Colonic mucosa (tissue), 4 donors: ENCODE results near the gene RNF8. TPM values are rescaled to one million over a fixed set of nuclear protein-coding genes. Genes with fewer than 3 reads are reported as not detected.

ENCODE experiments used
- DNase-seq: peaks from one replicate; pipeline ENCODE4 v3.0.0-alpha.2; 2020
- H3K27ac ChIP-seq: fragments of 200-600 bp; one replicate; pipeline ENCODE4 v1.8.0; 2021
- H3K27me3 ChIP-seq: fragments of 200-600 bp; one replicate; pipeline ENCODE4 v1.8.0; 2021
- H3K36me3 ChIP-seq: fragments of 200-600 bp; one replicate; pipeline ENCODE4 v1.8.0; 2021
- H3K4me1 ChIP-seq: fragments of 200-600 bp; one replicate; pipeline ENCODE4 v1.8.0; 2021; ENCODE audit warnings: mild to moderate bottlenecking
- H3K4me3 ChIP-seq: fragments of 200-600 bp; one replicate; pipeline ENCODE4 v1.8.0; 2021
- H3K9ac ChIP-seq, 2 donors: one replicate each; pipeline ENCODE4 v1.7.0; 2013; ENCODE audit warnings: control low read depth in 2 of 2, low read depth in 2 of 2, low read length in 2 of 2
- H3K9me3 ChIP-seq: fragments of 200-600 bp; one replicate; pipeline ENCODE4 v1.8.0; 2021
- intact Hi-C: fragments of 100-400 bp; cut with DNase I; formaldehyde crosslinking; loops from one replicate; pipeline ENCODE4 v1.14.1; 2022
- total RNA-seq, 2 donors: library from RNA; stranded (reverse); fragmentation: NEBNext Ultra II Directional in 1 of 2; extraction: Animal tissue kit (Norgen Biotek cat#: 25700) in 1 of 2; gene quantifications; one replicate each; pipeline ENCODE4 v1.2.1, GENCODE V29; 2021
- TF ChIP-seq, protein P1 (sequence below): fragments of 200-600 bp; IDR thresholded peaks from one replicate; pipeline ENCODE4 v1.8.0; 2022; ENCODE audit warnings: antibody characterized with exemption, mild to moderate bottlenecking
- donor health status: healthy.
- donor health status: DM: no; HTN: no; CAD: no.
- donor health status: DM: no; HTN: no; CAD: no.

The RNF8 gene
- total RNA-seq, 2 donors from 2014 or later: 12.2 to 17.3 TPM

DNA sequence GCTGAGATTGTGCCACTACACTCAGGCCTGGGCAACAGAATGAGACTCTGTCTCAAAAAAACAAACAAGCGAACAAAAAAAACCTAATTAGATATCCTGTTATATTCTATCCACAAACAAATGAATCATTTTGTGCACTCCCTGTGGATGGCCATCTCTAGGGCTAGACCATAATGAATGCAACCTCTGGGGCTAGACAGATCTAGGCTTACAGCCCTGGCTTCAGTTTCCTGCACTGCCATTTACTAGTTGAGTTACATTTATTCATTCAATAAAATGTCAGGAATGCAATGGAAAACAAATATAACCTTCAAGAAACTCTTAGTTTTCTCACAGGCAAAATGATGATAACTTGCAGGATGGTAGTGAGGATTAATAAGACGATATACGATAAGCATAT, 6.6 kb upstream of the RNF8 start:
- no peak overlapping the region for H3K4me3 ChIP-seq

DNA sequence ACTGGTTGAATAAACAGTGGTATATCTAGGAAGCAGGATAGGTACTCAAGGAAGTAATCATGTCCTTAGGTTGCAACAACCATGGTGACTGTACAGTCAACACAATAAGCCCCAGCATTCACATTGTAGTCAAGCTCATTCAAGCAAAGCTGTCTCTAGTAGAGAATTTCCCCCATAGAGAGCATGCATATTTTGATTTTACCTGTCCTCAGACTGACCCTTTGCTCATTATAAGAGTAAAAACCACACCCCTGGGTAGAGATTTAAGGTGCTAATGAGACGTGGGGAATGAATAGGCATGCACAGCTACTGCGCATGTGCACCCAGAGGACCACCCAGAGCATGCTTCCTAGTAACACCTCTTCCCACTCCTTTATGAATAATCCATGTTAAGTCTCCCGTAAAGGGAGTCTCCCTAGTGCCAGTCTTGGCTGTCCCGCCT, 6.1 kb upstream of the RNF8 start:
- Histone ChIP-seq H3K27ac (no peak overlapping the region), H3K9ac (no peak overlapping the region), H3K27me3 (no peaks in the 10 kb centered on the region), H3K4me1 (no peaks in the 10 kb centered on the region), H3K36me3 (no peaks in the 10 kb centered on the region), H3K4me3 (no peak overlapping the region), H3K9me3 (no peaks in the 10 kb centered on the region)
- DNase-seq: no peak
- TF ChIP-seq, protein P1, sequence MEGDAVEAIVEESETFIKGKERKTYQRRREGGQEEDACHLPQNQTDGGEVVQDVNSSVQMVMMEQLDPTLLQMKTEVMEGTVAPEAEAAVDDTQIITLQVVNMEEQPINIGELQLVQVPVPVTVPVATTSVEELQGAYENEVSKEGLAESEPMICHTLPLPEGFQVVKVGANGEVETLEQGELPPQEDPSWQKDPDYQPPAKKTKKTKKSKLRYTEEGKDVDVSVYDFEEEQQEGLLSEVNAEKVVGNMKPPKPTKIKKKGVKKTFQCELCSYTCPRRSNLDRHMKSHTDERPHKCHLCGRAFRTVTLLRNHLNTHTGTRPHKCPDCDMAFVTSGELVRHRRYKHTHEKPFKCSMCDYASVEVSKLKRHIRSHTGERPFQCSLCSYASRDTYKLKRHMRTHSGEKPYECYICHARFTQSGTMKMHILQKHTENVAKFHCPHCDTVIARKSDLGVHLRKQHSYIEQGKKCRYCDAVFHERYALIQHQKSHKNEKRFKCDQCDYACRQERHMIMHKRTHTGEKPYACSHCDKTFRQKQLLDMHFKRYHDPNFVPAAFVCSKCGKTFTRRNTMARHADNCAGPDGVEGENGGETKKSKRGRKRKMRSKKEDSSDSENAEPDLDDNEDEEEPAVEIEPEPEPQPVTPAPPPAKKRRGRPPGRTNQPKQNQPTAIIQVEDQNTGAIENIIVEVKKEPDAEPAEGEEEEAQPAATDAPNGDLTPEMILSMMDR: no peak
- intact Hi-C loops: no loop called here

More for the DNA sequence above, 6.6 kb upstream of the RNF8 start:
- H3K9ac ChIP-seq: no peak overlapping the region
- no peak overlapping the region for H3K27ac ChIP-seq
- no peaks in the 10 kb centered on the region for H3K4me1 ChIP-seq
- TF ChIP-seq, protein P1: no peak
- intact Hi-C loops: no loop called here
- no peak for DNase-seq
- no peaks in the 10 kb centered on the region for H3K36me3 ChIP-seq
- H3K9me3 ChIP-seq: no peaks in the 10 kb centered on the region
- no peaks in the 10 kb centered on the region for H3K27me3 ChIP-seq

DNA sequence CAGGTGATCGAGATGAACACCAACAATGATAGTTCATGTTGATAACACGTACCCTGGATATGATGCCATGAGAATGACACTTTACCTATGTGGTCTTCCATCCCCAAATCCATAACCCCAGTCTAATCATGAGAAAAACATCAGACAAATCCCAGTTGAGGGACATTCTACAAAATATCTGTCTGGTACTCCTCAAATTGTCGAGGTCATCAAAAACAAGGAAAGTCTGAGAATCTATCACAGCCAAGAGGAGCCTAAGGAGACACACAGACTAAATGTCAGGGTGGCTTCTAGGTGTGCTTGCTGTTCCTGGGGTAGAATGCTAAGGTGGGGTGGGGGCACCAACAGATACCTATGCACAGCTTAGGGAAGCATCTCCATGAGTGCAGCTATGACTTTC, 2.8 kb upstream of the RNF8 start:
- Histone ChIP-seq H3K4me1 (peaks cover 10% of the 10 kb centered on the region), H3K27me3 (no peaks in the 10 kb centered on the region), H3K36me3 (no peaks in the 10 kb centered on the region), H3K9me3 (no peaks in the 10 kb centered on the region), H3K4me3 (no peak overlapping the region), H3K9ac (no peak overlapping the region), H3K27ac (no peak overlapping the region)
- TF ChIP-seq, protein P1: no peak
- intact Hi-C loops: no loop called here
- no peak for DNase-seq

DNA sequence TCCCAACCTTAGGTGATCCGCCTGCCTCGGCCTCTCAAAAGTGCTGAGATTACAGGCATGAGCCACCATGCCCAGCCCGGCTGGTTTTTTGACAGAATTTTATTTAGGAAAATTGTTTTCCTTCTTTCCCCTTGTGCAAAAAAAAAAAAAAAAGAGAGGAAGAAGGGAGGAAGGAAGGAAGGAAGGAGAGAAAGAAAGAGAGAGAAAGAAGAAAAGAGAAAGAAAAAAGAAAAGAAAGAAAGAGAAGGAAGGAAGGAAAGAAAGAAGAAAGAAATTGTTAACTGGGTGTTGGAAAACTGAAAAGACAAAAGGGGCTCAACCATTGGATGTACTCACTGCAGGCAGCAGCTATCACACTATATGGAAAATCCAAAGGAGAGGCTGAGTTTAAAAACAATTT, 1.4 kb upstream of the RNF8 start:
- H3K9me3 ChIP-seq: no peaks in the 10 kb centered on the region
- H3K4me3 ChIP-seq: no peak overlapping the region
- intact Hi-C loops: no loop called here
- H3K4me1 ChIP-seq: peaks cover 10% of the 10 kb centered on the region
- no peaks in the 10 kb centered on the region for H3K36me3 ChIP-seq
- H3K9ac ChIP-seq: no peak overlapping the region
- no peak for DNase-seq
- H3K27me3 ChIP-seq: no peaks in the 10 kb centered on the region
- H3K27ac ChIP-seq: no peak overlapping the region
- TF ChIP-seq, protein P1: no peak

DNA sequence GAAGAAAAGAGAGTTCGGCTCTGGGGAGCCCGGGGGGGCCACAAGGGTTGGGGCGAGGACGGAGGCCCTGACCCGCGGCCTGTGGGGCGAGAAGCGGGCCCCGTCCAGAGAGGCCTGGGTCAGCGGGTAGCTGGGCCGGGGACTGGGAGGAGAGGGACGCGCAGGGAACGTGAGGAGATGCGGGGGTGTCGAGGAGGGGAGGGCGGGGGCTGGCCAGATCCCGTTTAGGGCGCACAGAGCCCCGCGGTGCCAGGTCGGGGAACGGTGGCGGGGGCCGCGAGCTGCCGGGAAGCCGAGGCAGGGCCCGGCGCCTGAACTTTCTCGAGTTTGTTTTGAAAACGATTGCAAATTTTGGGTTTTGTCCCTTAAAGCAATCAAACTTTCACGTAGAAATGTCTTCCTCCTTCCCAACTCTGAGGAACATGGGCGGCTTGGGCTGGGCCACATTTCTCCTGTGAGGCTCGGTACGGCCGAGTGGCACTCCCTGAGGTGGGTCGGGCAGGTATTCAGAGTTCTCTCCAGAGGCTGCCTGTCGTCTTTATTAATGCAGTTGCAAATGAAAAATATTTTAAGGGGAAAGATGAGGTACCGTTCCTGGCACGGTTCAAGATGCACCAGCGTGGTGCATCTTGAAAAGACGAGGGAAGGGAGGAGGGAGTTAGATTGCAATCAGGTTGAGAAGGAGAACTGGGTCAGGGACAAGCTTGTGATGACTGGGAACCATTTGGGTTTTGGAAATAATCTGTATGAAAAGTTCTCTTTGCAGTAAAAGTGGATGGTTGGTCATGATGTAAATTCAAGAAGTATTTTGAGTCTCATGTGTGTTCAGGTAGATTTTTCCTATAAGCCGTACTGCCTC, 972 bp downstream of the RNF8 start:
- Histone ChIP-seq H3K36me3 (no peaks in the 10 kb centered on the region), H3K9me3 (no peaks in the 10 kb centered on the region), H3K27me3 (no peaks in the 10 kb centered on the region), H3K27ac (no peak overlapping the region), H3K9ac (peak overlapping the region; percentile 79 to 92), H3K4me1 (peaks cover 10% of the 10 kb centered on the region), H3K4me3 (peak overlapping the region; percentile 89)
- intact Hi-C loops: no loop called here
- TF ChIP-seq, protein P1: no peak
- peak; percentile 49 for DNase-seq
